Epithelial cell of prostate (primary cell): ENCODE results near the gene DUT.
"Not testable (repeated sequence)": the region's sequence is repeated elsewhere in the genome, so short reads cannot be mapped to it uniquely, and the experiment has no call there.

ENCODE experiments used
- DNase-seq: peaks from one replicate; pipeline ENCODE4 v3.0.0-alpha.2; 2011; ENCODE audit warnings: low read depth, low spot score
- H3K27ac ChIP-seq: fragments of 450-650 bp; 2 replicates; pipeline ENCODE4 v1.5.1; 2017; ENCODE audit warnings: mild to moderate bottlenecking

The DUT gene

GRCh38 chr15:48325400-48325799, 5.8 kb upstream of the DUT start:
- no peak for DNase-seq

GRCh38 chr15:48326180-48326579, 5.0 kb upstream of the DUT start:
- H3K27ac ChIP-seq, DNase-seq: not testable (repeated sequence)

More at GRCh38 chr15:48325400-48325799, 5.8 kb upstream of the DUT start:
- H3K27ac ChIP-seq: no peak overlapping the region

DNA sequence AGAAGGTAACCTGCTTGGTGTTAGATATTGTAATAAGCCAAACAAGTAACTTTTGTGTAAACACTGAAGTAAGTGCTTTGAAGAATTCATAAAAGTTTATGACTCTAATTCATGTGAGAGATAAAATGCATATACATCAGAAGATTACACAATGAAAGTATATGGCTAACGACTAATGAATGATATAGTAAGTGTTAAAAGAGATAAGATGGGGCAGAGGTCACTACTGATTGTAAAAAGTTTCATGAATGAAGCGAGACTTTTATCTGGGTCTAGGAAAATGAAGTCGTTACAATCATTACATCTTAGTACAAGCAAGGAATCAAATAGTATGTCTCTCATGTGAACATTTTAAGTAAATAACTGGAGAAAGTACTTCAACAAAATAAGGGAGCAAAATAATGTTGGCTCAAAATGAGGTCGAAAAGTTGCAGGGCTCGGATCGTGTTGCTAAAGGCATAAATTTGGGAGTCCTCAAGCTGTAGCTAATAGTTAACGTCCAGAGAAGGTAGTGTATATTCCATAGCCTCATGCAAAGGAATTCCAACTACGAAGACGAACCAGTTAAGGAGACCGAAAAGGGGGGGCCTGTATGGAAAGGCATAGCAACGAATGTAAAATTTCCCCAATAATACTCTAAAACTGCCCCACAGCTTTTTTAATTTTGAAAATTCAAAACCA, 984 bp upstream of the DUT start:
- peak overlapping the region; percentile 69 for H3K27ac ChIP-seq
- no peak for DNase-seq

GRCh38 chr15:48331796-48332641, 790 bp downstream of the DUT start:
- peak overlapping the region; percentile 69 for H3K27ac ChIP-seq
- no peak for DNase-seq

GRCh38 chr15:48332642-48333034, 1.4 kb downstream of the DUT start:
- DNase-seq: no peak
- H3K27ac ChIP-seq: no peak overlapping the region

- no peak overlapping the region for H3K27ac ChIP-seq
- no peak for DNase-seq
Measured at GRCh38 chr15:48333540-48333939, 2.3 kb downstream of the DUT start.

DNA sequence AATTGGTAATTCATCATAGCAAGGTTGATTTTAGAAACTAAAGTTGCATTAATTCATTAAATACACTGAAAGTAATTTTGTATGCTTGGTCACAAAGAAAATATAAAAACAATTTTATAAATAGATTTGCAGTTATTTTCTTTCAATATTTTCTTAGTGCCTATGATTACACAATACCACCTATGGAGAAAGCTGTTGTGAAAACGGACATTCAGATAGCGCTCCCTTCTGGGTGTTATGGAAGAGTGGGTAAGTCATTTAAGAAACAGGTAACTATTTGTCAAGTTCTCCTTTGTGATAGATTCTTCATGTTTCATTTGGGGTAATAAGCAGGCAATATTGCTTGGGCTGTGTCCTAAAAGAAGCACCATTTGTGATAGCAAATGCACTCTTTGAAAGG, 3.0 kb downstream of the DUT start:
- no peak for DNase-seq
- no peak overlapping the region for H3K27ac ChIP-seq

- no peak overlapping the region for H3K27ac ChIP-seq
- no peak for DNase-seq
Measured at GRCh38 chr15:48336940-48337339, 5.7 kb downstream of the DUT start.

- no peak for DNase-seq
- H3K27ac ChIP-seq: no peak overlapping the region
Measured at GRCh38 chr15:48337607-48338006, 6.4 kb downstream of the DUT start.

- no peak for DNase-seq
- no peak overlapping the region for H3K27ac ChIP-seq
Measured at GRCh38 chr15:48340111-48340510, 8.9 kb downstream of the DUT start.

DNA sequence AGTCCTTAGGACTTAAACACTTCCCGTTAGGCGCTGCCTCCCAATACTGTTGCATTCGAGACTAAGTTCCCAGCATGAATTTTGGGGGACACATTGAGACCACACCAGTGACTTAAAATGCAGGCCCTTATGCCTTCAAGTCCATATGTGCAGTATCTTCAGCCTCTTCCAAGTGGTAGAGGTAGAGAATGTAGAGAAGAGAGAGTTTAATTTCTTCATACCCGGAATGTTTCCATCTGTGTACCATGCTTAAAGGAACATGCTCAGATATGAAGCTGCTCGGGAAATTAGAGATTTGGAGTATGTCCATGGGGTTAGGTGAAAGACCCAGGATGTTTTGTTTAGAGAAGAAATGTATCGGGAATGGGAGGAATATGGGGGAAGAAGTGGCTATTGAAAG, 12.6 kb downstream of the DUT start:
- H3K27ac ChIP-seq: no peak overlapping the region
- no peak for DNase-seq

GRCh38 chr15:48345516-48345915, 14.3 kb downstream of the DUT start:
- no peak overlapping the region for H3K27ac ChIP-seq
- no peak for DNase-seq

GRCh38 chr15:48352474-48353072, 21.3 kb downstream of the DUT start:
- H3K27ac ChIP-seq: no peak overlapping the region
- DNase-seq: peak; percentile 14

DNA sequence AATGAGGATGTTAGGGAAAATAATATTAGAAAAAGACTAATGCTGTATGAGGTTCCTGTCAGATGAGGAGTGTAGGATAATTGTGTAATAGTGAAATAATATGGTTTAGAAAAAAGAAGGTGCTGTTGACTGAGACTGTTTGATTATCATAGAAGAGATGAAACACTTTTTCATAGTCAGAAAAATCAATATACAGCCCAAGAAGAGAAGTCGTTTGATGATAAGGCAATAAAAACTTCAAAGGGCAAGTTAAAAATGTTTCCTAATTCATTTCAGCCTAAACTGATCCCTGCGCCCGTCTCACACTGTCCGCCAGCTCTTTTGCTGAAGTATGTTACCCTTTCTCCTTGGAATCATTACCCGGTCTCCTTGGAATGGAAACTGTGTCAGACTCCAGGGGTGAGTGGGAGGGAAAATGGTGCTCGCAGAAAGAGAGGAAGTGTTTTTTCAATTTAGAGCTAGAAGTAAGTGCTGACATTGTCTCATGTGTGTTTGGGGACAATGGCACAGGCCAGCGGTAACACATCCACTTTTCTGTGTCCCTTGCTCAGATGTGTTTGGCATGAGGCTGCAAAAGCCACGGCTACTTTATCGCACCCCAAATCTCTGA, 23.6 kb downstream of the DUT start:
- no peak overlapping the region for H3K27ac ChIP-seq
- DNase-seq: no peak

- no peak overlapping the region for H3K27ac ChIP-seq
- no peak for DNase-seq
Measured at GRCh38 chr15:48355377-48355776, 24.1 kb downstream of the DUT start.

GRCh38 chr15:48358229-48359152, 27.3 kb downstream of the DUT start:
- no peak for DNase-seq
- no peak overlapping the region for H3K27ac ChIP-seq

- DNase-seq: no peak
- H3K27ac ChIP-seq: no peak overlapping the region
Measured at GRCh38 chr15:48360841-48361240, 29.6 kb downstream of the DUT start.

DNA sequence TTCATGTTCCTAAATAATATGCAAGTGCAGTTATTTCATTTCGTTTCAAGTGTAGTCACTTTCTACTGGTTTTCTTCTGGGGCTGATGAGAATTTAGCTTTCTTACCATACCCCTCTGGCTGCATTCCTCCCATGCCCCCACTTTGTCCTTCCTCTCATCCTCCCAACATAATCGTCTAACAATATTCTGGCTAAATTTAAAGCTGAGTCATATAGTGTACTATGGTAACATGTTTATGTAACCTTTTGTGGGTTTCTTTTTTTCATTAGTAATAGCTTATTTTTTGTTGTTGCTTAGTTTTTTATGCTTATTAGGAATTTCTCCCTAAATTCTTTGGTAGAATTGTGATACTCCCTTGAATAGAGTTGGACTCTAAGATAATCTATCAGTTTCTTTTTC, 30.5 kb downstream of the DUT start:
- DNase-seq: no peak
- H3K27ac ChIP-seq: no peak overlapping the region

DNA sequence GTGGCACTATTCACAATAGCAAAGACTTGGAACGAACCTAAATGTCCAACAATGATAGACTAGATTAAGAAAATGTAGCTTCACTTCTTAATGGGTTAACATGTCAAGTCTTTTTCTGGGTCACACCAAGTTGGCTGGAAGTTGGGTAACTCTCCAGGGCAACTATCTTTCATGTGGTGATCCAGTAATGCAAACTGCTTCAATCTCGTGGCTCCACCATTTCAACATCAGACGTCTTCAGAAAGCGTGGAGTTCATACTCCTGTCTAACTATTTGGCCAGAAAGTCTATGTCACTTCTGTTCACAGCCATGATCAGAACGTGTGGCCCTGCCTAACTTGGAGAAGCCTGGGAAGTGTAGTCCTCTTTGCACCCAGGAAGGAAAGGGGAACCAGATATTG, 32.2 kb downstream of the DUT start:
- no peak for DNase-seq

GRCh38 chr15:48365575-48365974, 34.3 kb downstream of the DUT start:
- DNase-seq: no peak
- H3K27ac ChIP-seq: no peak overlapping the region

More for the DNA sequence above, 32.2 kb downstream of the DUT start:
- no peak overlapping the region for H3K27ac ChIP-seq
